ENCODE results near the gene ADORA1.

DNA sequence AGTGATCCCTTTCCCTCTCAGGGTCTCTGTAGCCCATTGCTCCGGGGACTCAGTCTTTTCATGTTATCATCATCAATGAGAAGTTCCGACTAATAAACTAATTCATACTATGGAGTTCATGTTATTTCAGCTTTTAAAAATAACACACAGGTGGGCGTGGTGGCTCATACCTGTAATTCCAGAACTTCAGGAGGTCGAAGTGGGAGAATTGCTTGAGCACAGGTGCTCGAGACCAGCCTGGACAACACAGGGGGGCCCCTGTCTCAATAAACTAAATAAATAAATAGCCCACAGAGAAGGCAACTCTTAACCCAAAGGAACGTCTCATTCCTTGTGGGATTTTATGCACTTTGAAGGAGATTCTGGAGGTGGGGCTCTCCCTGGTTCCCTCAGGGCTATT lies 33.6 kb downstream of the ADORA1 start:
- TF ChIP-seq, protein P1, sequence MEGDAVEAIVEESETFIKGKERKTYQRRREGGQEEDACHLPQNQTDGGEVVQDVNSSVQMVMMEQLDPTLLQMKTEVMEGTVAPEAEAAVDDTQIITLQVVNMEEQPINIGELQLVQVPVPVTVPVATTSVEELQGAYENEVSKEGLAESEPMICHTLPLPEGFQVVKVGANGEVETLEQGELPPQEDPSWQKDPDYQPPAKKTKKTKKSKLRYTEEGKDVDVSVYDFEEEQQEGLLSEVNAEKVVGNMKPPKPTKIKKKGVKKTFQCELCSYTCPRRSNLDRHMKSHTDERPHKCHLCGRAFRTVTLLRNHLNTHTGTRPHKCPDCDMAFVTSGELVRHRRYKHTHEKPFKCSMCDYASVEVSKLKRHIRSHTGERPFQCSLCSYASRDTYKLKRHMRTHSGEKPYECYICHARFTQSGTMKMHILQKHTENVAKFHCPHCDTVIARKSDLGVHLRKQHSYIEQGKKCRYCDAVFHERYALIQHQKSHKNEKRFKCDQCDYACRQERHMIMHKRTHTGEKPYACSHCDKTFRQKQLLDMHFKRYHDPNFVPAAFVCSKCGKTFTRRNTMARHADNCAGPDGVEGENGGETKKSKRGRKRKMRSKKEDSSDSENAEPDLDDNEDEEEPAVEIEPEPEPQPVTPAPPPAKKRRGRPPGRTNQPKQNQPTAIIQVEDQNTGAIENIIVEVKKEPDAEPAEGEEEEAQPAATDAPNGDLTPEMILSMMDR (conservative IDR thresholded peaks at IDR 0.05; ENCODE audit: low read length): no peak
- no peak for TF ChIP-seq EZH2phosphoT487 (IDR thresholded peaks at IDR 0.05; ENCODE audit: borderline replicate concordance, low read depth, low read length)
